Prostate gland (tissue), 2 donors: Measurements from ENCODE around the gene TRPM7. TPM values are rescaled to one million over a fixed set of nuclear protein-coding genes. Genes with fewer than 3 reads are reported as not detected.
A peak's percentile ranks its signal among the peaks of the same experiment; 100 is the strongest.
"Not testable (repeated sequence)": the region's sequence is repeated elsewhere in the genome, so short reads cannot be mapped to it uniquely, and the experiment has no call there.

Source experiments
- DNase-seq: peaks from one replicate; pipeline ENCODE4 v3.0.0-alpha.2; 2019; ENCODE audit warnings: low spot score
- H3K27ac ChIP-seq, 2 donors: fragments of 200-600 bp; sonication (generic); 2 replicates each; pipeline ENCODE4 v1.5.1; 2017 to 2019
- H3K27me3 ChIP-seq: fragments of 200-600 bp; sonication (generic); replicated peaks from 2 replicates; pipeline ENCODE4 v1.5.1; 2019; ENCODE audit not compliant: insufficient read depth
- H3K36me3 ChIP-seq, 2 donors: fragments of 200-600 bp; sonication (generic); 1 replicate in 1 of 2; 2 replicates in 1 of 2; pipeline versions ENCODE4 v1.5.1 to v1.8.1; 2017 to 2019
- H3K4me1 ChIP-seq: fragments of 200-600 bp; sonication (generic); replicated peaks from 2 replicates; pipeline ENCODE4 v1.5.1; 2019
- H3K4me3 ChIP-seq, 2 donors: fragments of 200-600 bp; sonication (generic); 2 replicates each; pipeline ENCODE4 v1.5.1; 2017 to 2019
- H3K9me3 ChIP-seq: fragments of 200-600 bp; sonication (generic); 2 replicates; pipeline ENCODE4 v1.5.1; 2017
- CTCF ChIP-seq, 4 experiments: fragments of 200-600 bp in 2 of 4; fragments of 450-650 bp in 2 of 4; sonication (generic) in 2 of 4; IDR thresholded peaks; 1 replicate in 3 of 4; 2 replicates in 1 of 4; pipeline ENCODE4 v1.5.1; 2016 to 2019; ENCODE audit warnings: antibody characterized with exemption in 4 of 4, mild to moderate bottlenecking in 2 of 4, moderate library complexity in 2 of 4
- POLR2A ChIP-seq: fragments of 450-650 bp; IDR thresholded peaks from one replicate; pipeline ENCODE4 v1.6.1; 2016; ENCODE audit warnings: antibody characterized with exemption, mild to moderate bottlenecking
- POLR2AphosphoS5 ChIP-seq: sonication (generic); formaldehyde crosslinking; IDR thresholded peaks from one replicate; pipeline ENCODE4 v1.6.1; 2017; ENCODE audit warnings: antibody characterized with exemption
- WGBS: methylation state at CpG from one replicate; pipeline ENCODE4 v1.1.5; 2018; 5-methylcytosine and 5-hydroxymethylcytosine counted together
- intact Hi-C: fragments of 100-400 bp; cut with DNase I; formaldehyde crosslinking; loops from one replicate; pipeline ENCODE4 v1.14.2; 2022
- total RNA-seq, 2 donors: library from RNA; depleted of rRNA; stranded (reverse); fragments of >200 nt; gene quantifications; one replicate each; pipeline ENCODE4 v1.1.0, GENCODE V29; 2016

Gene TRPM7
- total RNA-seq, 2 donors from 2014 or later: 27.0 to 32.5 TPM

DNA sequence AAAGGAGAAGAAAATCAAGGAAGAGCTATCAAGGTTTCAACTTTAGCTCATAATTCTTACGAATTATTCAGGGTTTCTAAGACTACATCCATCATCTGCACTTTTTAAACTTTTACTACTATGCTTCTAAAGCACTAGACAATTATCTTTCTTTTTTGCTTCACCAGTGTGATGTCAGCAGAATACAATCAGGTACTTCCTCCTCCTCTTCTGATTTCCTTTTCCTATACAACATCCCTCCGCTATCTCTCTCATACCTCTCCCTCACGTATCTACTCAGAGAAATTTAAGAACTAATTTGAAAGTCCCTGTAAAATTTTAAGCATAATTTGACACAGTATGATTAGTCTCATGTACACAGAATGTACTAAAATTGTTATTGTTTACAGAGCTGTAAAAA is 92.8 kb downstream of the TRPM7 start:
- intact Hi-C loops: no loop called here

GRCh38 chr15:50590288-50590687 is 96.3 kb downstream of the TRPM7 start:
- no peak overlapping the region for H3K27ac ChIP-seq
- TF ChIP-seq POLR2AphosphoS5 (peak; percentile 27), CTCF (IDR thresholded peaks at IDR 0.05) (no peak)
- DNase-seq: peak; percentile 7
- no peaks in the 10 kb centered on the region for H3K27me3 ChIP-seq
- H3K4me3 ChIP-seq: no peak overlapping the region
- WGBS: 67% methylated on average over 1 of the region's 1 CpG
- H3K9me3 ChIP-seq: no peaks in the 10 kb centered on the region
- intact Hi-C loops: no loop called here
- peaks cover 0 to 6% of the 10 kb centered on the region in 2 donors for H3K36me3 ChIP-seq
- no peaks in the 10 kb centered on the region for H3K4me1 ChIP-seq

More for the DNA sequence above, 92.8 kb downstream of the TRPM7 start:
- Histone ChIP-seq H3K9me3 (no peaks in the 10 kb centered on the region), H3K4me3 (no peak overlapping the region), H3K4me1 (no peaks in the 10 kb centered on the region), H3K27ac (no peak overlapping the region), H3K27me3 (no peaks in the 10 kb centered on the region), H3K36me3 (peaks cover 0 to 6% of the 10 kb centered on the region in 2 donors)
- DNase-seq: no peak
- WGBS: 56% methylated on average over 3 of the region's 3 CpGs
- no peak for TF ChIP-seq CTCF (IDR thresholded peaks at IDR 0.05)
- no peak for TF ChIP-seq POLR2AphosphoS5
- TF ChIP-seq POLR2A: no peak

DNA sequence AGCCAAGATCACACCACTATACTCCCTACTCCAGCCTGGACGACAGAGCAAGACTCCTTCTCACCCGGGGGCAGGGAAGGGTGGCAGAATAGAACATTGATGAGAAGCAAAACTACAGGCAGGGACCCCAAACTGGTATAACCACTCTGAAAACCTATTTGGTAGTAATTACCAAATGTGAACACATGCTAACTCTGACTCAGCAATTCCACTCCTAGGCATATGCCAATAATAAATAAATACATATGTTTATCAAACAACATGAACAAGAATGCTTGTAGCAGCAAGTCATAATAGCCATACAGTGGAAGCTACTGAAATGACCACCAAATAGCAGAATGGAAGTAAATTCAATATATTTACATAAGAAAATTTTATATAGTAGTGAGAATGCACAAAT is 109.1 kb downstream of the TRPM7 start:
- intact Hi-C loops: no loop called here
- H3K4me3 ChIP-seq: no peak overlapping the region
- no peaks in the 10 kb centered on the region for H3K9me3 ChIP-seq
- no peak overlapping the region for H3K27ac ChIP-seq
- H3K27me3 ChIP-seq: no peaks in the 10 kb centered on the region
- no peak for DNase-seq
- TF ChIP-seq POLR2AphosphoS5 (no peak), CTCF (IDR thresholded peaks at IDR 0.05) (no peak), POLR2A (no peak)
- peaks cover 0 to 4% of the 10 kb centered on the region in 2 donors for H3K36me3 ChIP-seq
- no peaks in the 10 kb centered on the region for H3K4me1 ChIP-seq
- WGBS: 87% methylated on average over 2 of the region's 2 CpGs

GRCh38 chr15:50576166-50576565 is 110.4 kb downstream of the TRPM7 start:
- intact Hi-C loops: no loop called here
- Histone ChIP-seq H3K9me3 (no peaks in the 10 kb centered on the region), H3K4me3 (no peak overlapping the region), H3K4me1 (no peaks in the 10 kb centered on the region), H3K36me3 (peaks cover 0 to 4% of the 10 kb centered on the region in 2 donors), H3K27ac (no peak overlapping the region), H3K27me3 (no peaks in the 10 kb centered on the region)
- TF ChIP-seq POLR2A (no peak), POLR2AphosphoS5 (no peak), CTCF (IDR thresholded peaks at IDR 0.05) (no peak)
- no peak for DNase-seq
- WGBS: 67% methylated on average over 1 of the region's 1 CpG

DNA sequence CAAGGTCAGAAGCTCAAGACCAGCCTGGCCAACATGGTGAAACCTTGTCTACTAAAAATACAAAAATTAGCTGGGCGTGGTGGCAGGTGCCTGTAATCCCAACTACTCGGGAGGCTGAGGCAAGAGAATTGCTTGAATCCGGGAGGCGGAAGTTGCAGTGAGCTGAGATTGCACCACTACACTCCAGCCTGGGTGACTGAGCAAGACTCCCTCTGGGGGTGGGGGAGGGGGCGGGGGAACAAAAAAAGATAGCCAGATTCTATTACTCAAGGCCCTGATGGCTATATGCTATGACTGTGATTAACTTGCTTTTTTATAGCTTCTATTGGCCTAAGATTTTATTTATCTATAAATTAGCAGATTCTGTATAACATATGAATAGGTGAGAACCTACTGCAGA is 112.8 kb downstream of the TRPM7 start:
- H3K27ac ChIP-seq, H3K36me3 ChIP-seq, H3K9me3 ChIP-seq, DNase-seq, H3K4me3 ChIP-seq, H3K4me1 ChIP-seq, H3K27me3 ChIP-seq, intact Hi-C loops: not testable (repeated sequence)
- WGBS: 92% methylated on average over 5 of the region's 5 CpGs
